Parathyroid adenoma (tissue), 2 donors: ENCODE data around the gene METTL25B.

Experiments
- H2AFZ ChIP-seq: fragments of 300-600 bp; sonication (generic); one replicate; pipeline ENCODE4 v1.7.0; 2017; ENCODE audit warnings: antibody characterized with exemption, mild to moderate bottlenecking
- H3K27ac ChIP-seq: fragments of 300-600 bp; sonication (generic); one replicate; pipeline ENCODE4 v1.7.0; 2017
- H3K27me3 ChIP-seq: fragments of 300-600 bp; sonication (generic); one replicate; pipeline ENCODE4 v1.7.0; 2017; ENCODE audit warnings: low read length; ENCODE audit not compliant: control insufficient read depth, insufficient read depth
- H3K36me3 ChIP-seq: fragments of 300-600 bp; sonication (generic); one replicate; pipeline ENCODE4 v1.7.0; 2017; ENCODE audit warnings: low read length; ENCODE audit not compliant: control insufficient read depth, insufficient read depth
- H3K4me1 ChIP-seq: fragments of 300-600 bp; sonication (generic); one replicate; pipeline ENCODE4 v1.7.0; 2017; ENCODE audit warnings: control low read depth
- H3K4me2 ChIP-seq: fragments of 300-600 bp; sonication (generic); one replicate; pipeline ENCODE4 v1.7.0; 2017; ENCODE audit warnings: low read length
- H3K4me3 ChIP-seq: fragments of 300-600 bp; sonication (generic); one replicate; pipeline ENCODE4 v1.7.0; 2017; ENCODE audit warnings: low read depth, low read length
- H3K79me2 ChIP-seq: fragments of 300-600 bp; sonication (generic); one replicate; pipeline ENCODE4 v1.7.0; 2017; ENCODE audit warnings: control low read depth
- H3K9ac ChIP-seq: fragments of 300-600 bp; sonication (generic); one replicate; pipeline ENCODE4 v1.7.0; 2017; ENCODE audit warnings: mild to moderate bottlenecking
- H3K9me3 ChIP-seq: fragments of 300-600 bp; sonication (generic); one replicate; pipeline ENCODE4 v1.7.0; 2017; ENCODE audit warnings: low read length; ENCODE audit not compliant: control insufficient read depth
- CTCF ChIP-seq: fragments of 300-600 bp; sonication (generic); IDR thresholded peaks from one replicate; pipeline ENCODE4 v1.7.0; 2017; ENCODE audit warnings: antibody characterized with exemption, mild to moderate bottlenecking
- donor health status: primary hyperparathyroidism.

Gene METTL25B

GRCh38 chr1:156727926-156728598 is at the start of gene METTL25B:
METTL25B (plus strand) TSS chr1:156728469; CDS start chr1:156729105, 636 bp downstream.
- H3K9me3 ChIP-seq = no peaks in the 10 kb centered on the region
- H3K4me1 ChIP-seq = no peaks in the 10 kb centered on the region
- H3K9ac ChIP-seq = peak within 1 kb of the TSS; percentile 76
- H3K4me3 ChIP-seq = peak within 1 kb of the TSS; percentile 95
- peak within 1 kb of the TSS; percentile 97 for H3K4me2 ChIP-seq
- no peaks in the 10 kb centered on the region for H3K27me3 ChIP-seq
- peak within 1 kb of the TSS; percentile 91 for H3K27ac ChIP-seq
- no peaks in the 10 kb centered on the region for H3K36me3 ChIP-seq
- no peak for TF ChIP-seq CTCF
- peak within 1 kb of the TSS; percentile 76 for H2AFZ ChIP-seq
- peaks cover 14% of the 10 kb centered on the region for H3K79me2 ChIP-seq

- H3K27ac ChIP-seq = no peak overlapping the region
- no peaks in the 10 kb centered on the region for H3K4me1 ChIP-seq
- no peak overlapping the region for H3K9ac ChIP-seq
- no peak overlapping the region for H3K4me2 ChIP-seq
- H3K36me3 ChIP-seq = no peaks in the 10 kb centered on the region
- H3K79me2 ChIP-seq = no peaks in the 10 kb centered on the region
- peaks cover 12% of the 10 kb centered on the region for H3K27me3 ChIP-seq
- H3K4me3 ChIP-seq = no peak overlapping the region
- TF ChIP-seq CTCF = no peak
- no peaks in the 10 kb centered on the region for H3K9me3 ChIP-seq
- no peak overlapping the region for H2AFZ ChIP-seq
Observed at GRCh38 chr1:156680056-156680455, 48.2 kb upstream of the METTL25B start.

GRCh38 chr1:156681196-156681960 is 46.9 kb upstream of the METTL25B start:
- Histone ChIP-seq H3K9me3 (no peaks in the 10 kb centered on the region), H3K36me3 (no peaks in the 10 kb centered on the region), H3K27ac (no peak overlapping the region), H3K4me2 (no peak overlapping the region), H2AFZ (no peak overlapping the region), H3K4me3 (no peak overlapping the region), H3K27me3 (peaks cover 12% of the 10 kb centered on the region), H3K4me1 (no peaks in the 10 kb centered on the region), H3K9ac (no peak overlapping the region), H3K79me2 (no peaks in the 10 kb centered on the region)
- no peak for TF ChIP-seq CTCF

- no peak overlapping the region for H2AFZ ChIP-seq
- H3K4me1 ChIP-seq = no peaks in the 10 kb centered on the region
Observed at GRCh38 chr1:156682166-156682890, 45.9 kb upstream of the METTL25B start.

More at GRCh38 chr1:156682166-156682890, 45.9 kb upstream of the METTL25B start:
- Histone ChIP-seq H3K27ac (no peak overlapping the region), H3K27me3 (peaks cover 8% of the 10 kb centered on the region), H3K9me3 (no peaks in the 10 kb centered on the region), H3K9ac (no peak overlapping the region), H3K36me3 (no peaks in the 10 kb centered on the region), H3K4me3 (no peak overlapping the region), H3K4me2 (no peak overlapping the region), H3K79me2 (no peaks in the 10 kb centered on the region)
- no peak for TF ChIP-seq CTCF
